ENCODE measurements around the gene PNMA1.

PNMA1 gene

DNA sequence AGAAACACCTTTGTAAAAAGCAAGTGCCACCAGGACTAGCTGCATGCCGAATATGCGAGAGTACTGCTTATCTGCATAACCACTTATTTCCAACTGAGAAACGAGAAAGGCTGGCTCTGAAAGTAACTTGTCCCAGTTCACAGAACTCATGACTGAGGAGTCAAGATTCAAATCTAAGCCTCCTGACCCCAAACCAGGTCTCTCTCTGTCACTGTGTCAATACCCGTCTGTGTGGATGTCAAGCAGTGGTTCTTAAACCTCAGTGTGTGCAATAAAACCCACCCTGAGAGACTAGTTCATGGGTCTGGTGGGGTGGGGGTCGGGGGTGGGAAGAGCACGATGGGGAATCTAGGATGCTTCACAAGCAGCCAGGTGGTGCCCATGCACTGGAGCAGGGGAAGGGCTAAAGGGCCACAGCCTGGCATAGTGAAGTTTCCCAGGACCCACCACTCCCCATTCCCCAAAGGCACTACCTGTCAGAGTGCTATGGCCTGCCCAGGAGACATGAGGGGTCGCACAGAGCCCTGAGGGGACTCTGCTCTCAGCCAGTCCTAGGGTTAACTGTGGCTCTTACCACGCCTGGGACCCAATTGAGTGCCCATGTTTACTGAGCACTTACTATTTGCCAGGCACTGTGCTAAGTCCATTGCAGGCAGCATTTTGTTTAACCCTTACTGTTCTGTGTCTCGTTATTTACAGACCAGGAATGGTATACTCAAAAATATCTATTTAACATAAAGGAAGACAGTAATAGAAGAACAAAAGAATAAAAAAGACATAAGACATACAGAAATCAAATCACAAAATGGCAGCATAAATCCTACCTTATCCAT lies 33.4 kb upstream of the PNMA1 start:
- TF ChIP-seq, protein P1, sequence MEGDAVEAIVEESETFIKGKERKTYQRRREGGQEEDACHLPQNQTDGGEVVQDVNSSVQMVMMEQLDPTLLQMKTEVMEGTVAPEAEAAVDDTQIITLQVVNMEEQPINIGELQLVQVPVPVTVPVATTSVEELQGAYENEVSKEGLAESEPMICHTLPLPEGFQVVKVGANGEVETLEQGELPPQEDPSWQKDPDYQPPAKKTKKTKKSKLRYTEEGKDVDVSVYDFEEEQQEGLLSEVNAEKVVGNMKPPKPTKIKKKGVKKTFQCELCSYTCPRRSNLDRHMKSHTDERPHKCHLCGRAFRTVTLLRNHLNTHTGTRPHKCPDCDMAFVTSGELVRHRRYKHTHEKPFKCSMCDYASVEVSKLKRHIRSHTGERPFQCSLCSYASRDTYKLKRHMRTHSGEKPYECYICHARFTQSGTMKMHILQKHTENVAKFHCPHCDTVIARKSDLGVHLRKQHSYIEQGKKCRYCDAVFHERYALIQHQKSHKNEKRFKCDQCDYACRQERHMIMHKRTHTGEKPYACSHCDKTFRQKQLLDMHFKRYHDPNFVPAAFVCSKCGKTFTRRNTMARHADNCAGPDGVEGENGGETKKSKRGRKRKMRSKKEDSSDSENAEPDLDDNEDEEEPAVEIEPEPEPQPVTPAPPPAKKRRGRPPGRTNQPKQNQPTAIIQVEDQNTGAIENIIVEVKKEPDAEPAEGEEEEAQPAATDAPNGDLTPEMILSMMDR (IDR thresholded peaks at IDR 0.05) = no peak

DNA sequence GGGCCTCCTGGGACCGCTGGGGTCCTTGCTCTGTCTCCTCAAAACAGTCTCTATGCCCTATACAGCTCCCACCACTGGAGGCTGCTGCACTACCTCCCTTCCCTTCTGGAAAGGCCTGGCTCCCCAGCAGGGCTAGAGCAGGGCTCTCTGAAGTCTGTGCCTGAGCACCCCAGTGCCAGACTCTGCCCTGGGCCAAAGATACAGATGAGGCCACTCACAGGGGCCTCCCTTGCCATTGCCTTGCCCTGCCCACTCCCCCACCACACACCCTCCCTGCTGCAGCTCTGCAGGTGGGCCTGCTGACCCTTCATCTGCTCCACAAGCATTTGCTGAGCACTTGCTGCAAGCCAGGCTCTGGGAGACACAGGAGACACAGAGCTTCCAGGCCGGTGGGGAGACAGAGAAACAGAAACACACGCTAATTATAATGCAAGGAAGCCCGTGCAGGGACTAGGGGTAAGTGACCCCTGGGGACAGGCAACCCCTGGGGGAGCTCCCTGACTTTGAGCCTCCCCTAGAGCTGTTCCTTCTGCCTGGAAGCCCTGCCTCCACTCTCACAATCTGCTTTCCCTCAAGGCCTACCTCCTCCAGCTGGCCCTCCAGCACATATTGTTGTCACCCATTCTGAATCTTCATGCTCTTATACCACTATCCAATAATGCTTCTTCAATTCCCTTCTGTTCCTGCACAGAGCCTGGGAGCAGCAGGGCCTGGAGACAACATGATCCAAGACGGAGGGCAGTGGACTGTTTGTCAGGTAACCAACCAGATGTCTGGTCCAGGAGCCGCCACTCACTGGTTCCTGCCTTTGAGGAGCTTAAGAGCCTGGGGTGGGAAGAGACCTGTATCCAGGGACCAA lies 32.6 kb upstream of the PNMA1 start:
- TF ChIP-seq, protein P1 (IDR thresholded peaks at IDR 0.05) = no peak

DNA sequence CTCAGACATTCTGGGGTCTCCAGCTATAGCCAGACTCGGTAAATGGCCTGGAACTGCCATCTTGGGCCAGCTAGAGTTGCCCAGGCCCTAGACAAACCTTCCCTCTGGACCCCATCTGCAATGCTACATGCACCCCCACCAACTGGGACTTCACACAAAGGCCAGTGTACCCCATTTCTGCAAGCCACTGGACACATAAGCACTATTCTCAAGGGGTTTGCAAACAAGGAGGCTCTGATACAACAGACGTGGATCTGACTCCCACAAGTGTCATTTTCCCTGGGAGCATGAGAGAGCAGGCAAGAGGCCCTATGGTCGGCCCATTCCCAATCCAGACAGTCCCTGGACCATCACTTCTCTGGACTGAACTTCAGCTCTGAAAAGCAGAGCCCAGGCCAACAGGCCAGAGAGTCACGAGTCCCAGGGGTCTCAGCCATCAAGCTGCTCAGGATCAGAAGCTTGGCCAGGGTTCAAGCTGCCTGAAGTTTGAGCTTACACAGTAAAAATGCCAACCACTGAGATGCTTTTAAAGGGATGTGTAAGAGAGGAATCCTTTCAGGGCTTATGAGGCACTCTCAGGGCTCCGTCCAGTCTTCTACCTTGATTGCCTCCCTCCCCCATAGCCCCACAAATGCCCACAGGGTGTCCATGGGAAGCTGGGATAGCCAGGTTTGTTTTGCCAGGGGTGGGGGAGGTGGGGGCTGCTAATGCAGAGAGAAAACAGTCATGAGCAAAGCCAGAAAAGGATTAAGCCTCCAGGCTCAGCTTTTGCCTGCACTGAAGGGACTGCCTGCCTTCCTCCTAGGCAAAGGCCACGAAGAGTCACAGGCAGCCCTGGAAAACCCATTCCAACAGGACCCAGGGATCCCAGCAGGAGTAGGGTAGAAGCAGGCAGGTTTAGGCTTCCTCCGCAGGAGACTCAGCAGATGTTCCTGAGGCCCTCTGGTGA lies 31.7 kb upstream of the PNMA1 start:
- TF ChIP-seq, protein P1 (IDR thresholded peaks at IDR 0.05) = no peak

DNA sequence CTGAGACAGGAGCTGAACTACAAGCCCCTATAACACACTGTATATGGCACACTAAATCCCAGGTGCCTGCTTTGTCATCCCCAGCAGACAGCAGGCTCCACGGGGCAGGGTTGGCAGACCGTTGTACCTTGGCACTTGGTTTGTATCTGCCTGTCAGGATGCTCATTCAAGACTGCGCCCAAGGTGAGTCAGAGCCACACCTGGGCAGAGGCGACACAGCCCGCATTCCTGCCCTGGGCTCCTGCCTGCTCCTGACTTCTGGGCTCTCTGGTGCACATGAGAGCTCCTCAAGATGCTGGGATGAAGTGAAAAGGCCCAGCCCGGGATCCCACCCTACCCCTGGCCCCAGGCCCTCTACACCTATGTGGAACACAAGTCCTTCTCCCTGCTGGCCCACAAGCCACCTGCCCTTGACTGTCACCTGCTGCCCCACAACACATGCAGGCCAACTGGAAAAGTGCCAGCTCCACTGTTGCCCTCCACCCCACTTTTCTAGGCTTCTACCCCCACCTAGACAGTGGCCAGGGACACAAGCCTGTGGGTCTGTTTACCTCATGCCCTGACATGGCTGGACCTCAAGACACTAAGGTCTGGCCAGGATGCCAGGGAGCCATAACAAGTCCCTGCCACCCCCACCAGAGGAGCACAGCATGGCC lies 30.8 kb upstream of the PNMA1 start:
- TF ChIP-seq, protein P1 (IDR thresholded peaks at IDR 0.05) = no peak

DNA sequence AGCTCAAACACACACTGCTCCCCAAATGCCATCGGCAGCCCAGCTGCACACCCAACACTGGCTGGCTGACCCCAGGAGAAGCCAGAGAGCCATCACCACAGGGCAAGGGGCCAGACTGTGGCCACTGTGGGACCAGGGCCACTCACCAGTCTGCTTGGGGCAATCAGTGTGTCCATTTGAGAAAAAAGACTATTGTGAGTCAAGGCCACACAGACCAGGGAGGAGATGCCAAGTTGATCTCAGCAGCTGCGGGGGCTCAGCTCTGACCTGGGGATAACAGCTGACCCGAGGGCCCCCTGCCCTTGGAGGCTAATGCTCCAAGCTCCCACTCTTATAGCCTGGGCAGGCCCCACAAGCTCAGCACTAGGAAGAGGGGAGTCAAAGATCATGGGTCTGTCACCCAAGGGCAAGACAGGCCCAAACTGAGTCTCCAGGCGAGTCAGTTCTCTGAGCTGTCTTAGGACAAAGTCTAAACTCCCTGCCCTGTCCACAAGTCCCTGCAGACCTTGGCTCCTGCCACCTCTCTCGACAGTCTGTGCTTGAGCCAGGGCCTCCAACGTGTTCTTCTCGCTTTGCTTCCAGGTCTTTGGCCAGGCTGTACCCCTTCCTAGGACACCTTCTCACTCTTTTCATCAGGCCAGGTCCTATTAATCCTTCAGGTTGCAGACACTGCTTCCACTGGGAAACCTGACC lies 30.1 kb upstream of the PNMA1 start:
- TF ChIP-seq, protein P1 (IDR thresholded peaks at IDR 0.05) = no peak

DNA sequence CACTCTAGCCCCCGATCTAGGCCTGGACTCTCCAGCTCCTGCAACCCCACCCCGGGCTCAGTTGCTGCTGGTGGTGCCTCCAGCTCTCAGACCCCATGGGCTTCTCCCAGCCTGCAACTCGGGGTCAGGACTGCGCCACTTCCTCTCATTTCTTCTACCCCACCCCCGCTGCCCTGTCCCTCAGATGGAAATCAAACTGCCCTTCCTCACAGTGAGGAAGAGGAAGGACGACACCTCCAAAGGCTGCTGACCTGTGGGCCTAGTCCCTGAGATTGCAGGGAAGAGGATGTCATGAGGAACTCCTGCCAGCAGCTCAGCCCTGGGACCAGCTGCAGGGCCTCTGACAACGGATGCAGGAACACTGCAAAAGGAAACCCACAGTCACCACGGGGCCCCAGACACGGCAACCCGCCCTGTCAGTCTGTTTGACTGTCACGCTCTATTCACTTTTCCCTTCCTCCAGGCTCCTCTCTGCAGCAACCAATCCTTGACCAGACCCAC lies 29.3 kb upstream of the PNMA1 start:
- TF ChIP-seq, protein P1 (IDR thresholded peaks at IDR 0.05) = no peak

Measured in LNCAP (cell line).